ENCODE measurements around the gene PARD3.

Gene PARD3

DNA sequence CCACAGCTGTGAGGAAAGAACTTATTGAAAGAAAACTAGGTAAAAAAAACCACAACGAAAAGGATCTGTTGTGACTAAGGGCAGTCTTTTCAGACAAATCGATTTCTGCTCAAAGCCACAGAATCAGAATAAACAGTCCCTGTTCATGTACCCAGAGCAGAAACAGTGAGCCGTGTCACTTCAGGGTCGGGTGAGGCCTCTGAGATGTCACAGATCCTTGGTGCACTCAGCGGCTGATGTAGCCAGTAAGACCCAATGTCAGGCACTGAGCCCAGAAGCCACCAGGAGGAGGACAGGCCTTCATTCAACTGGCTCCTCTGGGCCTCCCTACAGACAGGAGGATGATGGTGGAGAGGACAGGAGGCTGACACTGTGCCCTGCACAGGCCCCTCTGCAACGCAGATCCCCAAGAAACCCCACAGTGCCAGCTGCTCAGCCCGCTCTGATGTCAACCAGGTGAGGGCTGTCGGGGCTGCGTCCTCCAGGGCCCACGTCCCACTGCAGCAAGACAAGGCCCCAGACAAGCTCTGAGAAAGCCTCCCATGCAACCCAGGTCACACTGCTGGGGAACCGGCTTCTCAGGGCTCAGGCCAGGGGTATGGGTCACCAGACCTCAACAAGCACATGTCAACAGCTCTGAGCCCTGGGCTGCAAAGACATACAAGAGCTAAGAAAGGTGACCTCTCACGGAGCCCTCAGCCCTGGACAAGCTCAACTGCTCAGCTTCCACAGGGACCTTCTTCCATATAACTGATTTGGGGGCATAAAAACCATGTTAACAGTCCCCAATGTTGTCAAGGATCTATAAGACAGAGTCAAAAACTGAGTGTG lies 190.6 kb downstream of the PARD3 start:
- no peak for DNase-seq (ENCODE audit: low read depth in 2 of 2)

DNA sequence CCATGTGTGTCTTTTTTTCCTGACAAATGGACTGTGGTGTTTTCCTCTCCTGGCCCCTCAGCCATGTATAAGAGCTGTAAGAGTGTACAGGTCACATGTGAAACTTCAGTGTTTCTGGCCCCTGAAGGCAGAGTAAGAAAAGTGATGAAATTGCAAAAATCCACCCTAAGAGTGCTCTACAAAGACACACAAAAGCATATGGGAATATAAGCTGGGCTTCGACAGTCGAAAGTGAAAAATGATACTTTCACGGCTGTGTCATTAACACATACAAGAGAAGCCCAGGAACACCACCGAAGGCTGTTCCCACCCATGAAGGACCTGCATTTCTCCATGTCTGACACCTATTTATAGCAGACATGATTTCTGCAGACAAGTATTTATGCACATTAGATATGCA lies 192.2 kb downstream of the PARD3 start:
- DNase-seq (ENCODE audit: low read depth in 2 of 2) = no peak

DNA sequence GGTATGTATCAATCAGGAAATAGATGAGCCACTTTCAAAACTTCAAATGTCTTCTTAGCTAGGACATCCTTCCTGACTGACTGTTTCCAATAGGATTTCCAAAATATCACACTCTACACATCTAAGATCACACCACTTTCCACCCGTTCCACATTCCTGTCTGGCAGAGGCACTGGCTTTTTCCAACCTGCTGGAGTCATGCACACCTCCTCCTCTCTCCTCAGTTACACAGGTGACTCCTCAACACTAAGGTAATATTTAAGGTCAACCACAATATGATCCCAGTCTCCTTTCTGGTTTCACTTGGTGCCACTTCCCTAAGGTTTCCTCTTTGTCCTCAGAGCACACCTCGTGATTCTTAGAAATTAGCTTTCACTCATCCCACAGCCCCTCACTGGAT lies 196.5 kb downstream of the PARD3 start:
- DNase-seq (ENCODE audit: low read depth in 2 of 2) = no peak

GRCh38 chr10:34615770-34616169 lies 199.3 kb downstream of the PARD3 start:
- DNase-seq (ENCODE audit: low read depth in 2 of 2) = no peak

DNA sequence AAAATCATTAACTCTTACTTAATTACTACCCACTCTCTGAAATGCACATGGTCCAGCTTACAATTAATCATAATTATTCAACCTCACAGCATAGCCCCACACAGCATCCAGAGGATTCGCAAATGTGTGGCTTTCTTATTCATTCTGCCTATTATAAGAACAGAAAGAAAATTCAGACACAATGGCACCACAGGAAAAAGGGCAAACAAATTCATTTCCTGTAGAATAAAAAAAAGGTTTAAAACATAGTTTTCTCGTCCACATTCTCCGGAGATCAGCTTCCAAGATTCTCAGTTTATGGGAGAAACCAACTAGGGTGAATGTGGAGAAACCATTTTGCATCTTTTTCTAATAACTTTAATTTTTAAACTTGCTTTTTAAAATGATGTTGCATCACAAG lies 201.6 kb downstream of the PARD3 start:
- DNase-seq (ENCODE audit: low read depth in 2 of 2) = no peak

DNA sequence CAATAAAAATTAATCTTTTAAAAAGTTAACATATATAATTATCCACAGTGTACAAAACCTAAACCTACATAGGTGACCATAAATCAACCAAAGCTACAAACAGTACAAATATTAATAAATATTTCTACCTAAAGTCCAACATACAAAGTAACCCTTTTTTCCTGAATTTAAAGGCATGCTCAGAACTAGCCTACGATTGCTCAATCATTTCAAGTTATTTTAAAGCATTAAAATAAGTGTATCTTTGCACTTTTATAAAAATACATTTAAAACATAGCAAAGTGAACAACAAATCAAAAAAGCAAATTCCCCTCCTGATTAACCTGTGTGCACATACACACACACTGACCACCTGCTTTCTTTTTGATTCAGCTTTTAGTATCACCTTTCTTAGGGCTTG lies 202.2 kb downstream of the PARD3 start:
- DNase-seq (ENCODE audit: low read depth in 2 of 2) = no peak

GRCh38 chr10:34612446-34612845 lies 202.7 kb downstream of the PARD3 start:
- no peak for DNase-seq (ENCODE audit: low read depth in 2 of 2)

DNA sequence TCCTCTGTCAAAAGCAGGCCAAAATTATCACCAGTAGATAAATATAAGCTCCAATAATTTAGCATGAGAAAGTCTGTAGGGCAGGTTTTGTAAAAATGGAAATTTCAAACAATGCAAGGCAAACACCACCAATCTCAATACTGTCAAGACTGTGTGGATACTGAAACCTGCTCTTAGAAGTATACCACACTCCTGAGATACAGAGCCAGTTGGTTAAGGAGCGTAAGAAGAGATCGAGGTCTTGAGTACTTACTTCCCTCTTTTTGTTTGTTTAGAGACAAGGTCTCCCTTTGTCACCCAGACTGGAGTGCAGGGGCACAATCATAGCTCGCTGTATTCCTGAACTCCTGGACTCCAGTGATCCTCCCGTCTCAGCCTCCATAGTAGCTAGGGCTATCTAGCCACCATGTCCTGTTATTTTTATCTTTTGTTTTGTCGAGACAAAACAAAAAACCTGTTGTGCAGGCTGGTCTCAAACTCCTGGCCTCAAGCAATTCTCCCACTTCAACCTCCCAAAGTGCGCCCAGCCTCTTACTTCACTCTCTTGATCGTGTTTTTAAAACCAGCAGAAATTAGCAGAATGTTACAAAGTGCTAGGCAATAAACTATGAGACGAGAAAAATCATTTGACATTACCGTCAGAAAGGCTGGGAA lies 205.7 kb downstream of the PARD3 start:
- DNase-seq (ENCODE audit: low read depth in 2 of 2) = no peak

DNA sequence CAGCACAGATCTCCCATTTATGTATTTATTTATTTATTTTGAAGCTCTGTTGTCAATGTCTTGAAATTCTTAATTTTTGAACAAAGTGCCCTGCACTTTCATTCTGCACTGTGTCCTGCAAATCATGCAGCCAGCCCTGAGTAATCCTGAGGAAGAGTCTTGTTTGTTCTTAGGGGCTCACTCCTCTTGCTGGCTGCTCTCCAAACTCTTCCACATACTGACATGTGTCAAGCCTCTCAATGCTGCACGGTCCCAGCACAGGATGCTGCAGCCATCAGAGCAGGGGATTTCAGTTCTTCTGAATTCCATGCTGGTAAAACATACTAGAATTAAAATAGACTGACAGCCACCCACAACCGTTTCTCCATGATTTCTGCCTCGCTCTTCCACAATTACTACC lies 207.2 kb downstream of the PARD3 start:
- no peak for DNase-seq (ENCODE audit: low read depth in 2 of 2)

- DNase-seq (ENCODE audit: low read depth in 2 of 2) = no peak
Measured at GRCh38 chr10:34606890-34607289, 208.2 kb downstream of the PARD3 start.

DNA sequence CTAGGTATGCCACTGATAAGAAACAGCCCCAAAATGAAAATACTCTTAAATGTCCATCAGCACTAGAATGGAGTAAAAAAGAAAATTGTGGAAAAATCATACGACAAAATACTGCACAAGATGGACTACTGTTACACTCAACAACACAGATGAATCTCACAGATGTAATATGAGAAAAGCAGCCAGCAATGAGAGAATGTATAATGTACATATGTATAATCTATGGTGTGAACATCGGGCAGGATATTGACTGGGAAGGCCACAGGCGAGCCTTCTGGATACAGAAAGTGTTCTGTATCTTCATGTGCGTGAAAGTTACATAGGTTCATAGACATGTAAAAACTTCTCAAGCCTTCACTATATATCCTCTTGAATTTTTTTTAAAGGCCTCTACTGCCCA lies 212.6 kb downstream of the PARD3 start:
- no peak for DNase-seq (ENCODE audit: low read depth in 2 of 2)

DNA sequence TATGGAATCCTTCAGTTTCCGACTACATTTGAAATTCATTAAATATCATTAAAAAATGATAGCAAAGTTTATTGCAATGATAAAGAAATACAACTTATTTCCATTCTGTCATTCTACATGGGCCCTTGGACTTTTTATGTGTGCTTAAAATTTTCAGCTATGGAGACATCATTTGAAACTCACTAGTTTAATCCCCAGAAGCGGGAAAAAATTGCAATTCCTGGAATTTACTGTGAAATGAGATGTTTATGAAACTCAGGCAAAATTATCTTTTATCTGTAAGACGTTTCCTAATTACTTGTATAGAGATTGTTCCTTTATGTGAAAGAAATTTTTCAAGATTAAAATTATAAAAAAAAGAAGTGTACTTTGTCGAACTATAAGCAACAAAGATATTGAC lies 213.4 kb downstream of the PARD3 start:
- DNase-seq (ENCODE audit: low read depth in 2 of 2) = no peak

- no peak for DNase-seq (ENCODE audit: low read depth in 2 of 2)
Measured at GRCh38 chr10:34599026-34599795, 215.9 kb downstream of the PARD3 start.

GRCh38 chr10:34596351-34596750 lies 218.7 kb downstream of the PARD3 start:
- DNase-seq (ENCODE audit: low read depth in 2 of 2) = no peak

- no peak for DNase-seq (ENCODE audit: low read depth in 2 of 2)
Measured at GRCh38 chr10:34593930-34594329, 221.2 kb downstream of the PARD3 start.

- DNase-seq (ENCODE audit: low read depth in 2 of 2) = no peak
Measured at GRCh38 chr10:34593374-34593890, 221.7 kb downstream of the PARD3 start.

DNA sequence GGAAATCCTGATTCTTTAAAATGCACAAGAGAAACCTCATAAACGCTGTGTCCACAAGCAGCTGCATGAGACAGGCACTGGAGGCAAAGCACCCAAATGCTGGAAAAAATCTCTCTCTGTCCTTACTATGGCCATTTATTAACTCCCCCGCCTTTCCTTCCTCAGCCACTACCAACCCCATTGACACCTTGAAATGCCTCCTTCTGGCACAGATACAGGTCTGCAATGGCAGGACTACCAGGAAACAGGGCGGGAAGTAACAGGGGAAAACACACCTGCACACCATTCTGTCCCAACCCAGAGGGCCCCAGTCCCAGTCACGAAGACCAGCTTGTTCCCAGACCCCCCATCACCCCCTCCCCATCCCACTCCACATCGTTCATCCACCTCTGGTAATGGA lies 224.3 kb downstream of the PARD3 start:
- DNase-seq (ENCODE audit: low read depth in 2 of 2) = no peak

DNA sequence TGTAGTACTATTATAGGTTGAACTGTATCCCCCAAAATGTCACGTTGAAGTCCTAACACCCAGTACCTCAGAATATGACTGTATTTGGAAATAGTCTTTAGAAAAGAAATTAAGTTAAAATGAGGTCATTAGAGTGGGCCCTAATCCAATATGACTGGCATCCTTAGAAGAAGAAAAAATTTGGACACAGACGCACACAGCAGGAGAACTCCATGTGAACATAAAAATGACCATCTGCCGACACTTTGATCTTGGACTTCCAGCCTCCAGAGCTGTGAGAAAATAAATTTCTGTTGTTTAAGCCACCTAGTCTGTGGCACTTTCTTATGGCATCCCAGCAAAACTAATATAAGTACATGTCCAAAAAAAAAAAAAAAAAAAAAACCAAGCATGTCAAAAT lies 225.8 kb downstream of the PARD3 start:
- DNase-seq (ENCODE audit: low read depth in 2 of 2) = no peak

DNA sequence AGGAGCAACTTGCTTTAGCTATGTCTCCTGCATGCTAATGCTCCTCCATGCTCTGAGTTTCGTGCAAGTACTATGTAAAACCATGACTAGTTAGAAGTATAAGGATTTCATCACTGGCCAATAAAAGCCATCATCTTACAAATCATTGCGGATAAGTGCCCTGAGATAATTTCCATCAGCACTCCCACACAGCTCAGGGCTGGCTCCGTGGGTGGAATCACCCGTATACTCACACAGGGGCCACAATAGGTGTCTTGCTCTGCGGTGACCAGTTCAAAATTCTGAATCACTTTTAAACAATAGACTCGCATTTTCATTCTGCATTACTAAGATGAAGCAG lies 227.4 kb downstream of the PARD3 start:
- no peak for DNase-seq (ENCODE audit: low read depth in 2 of 2)

DNA sequence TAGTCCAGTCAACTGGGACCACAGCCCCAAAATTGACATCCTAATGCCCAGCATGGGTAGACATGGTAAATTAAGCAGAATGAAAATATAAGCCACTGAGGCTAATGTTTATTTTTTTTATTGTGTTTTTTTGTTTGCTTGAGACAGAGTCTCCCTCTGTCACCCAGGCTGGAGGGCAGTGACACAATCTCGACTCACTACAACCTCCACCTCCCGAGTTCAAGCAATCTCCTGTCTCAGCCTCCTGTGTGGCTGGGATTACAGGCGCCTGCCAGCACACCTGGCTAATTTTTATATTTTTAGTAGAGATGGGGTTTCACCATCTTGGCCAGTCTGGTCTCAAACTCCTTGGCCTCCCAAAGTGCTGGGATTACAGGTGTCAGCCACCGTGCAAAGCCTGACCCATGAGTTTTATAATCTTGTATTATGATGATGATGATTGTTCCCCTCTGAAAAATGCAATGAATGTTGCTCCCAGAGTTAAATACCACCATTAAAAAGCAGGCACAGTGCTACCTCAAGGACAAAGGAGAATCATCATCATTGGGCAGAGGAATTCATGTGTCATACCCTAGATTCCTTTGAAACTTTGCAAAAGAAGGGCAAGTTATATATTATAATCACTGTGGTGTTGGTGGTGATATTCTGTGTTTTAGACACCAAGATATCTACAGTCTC lies 228.0 kb downstream of the PARD3 start:
- DNase-seq (ENCODE audit: low read depth in 2 of 2) = no peak

DNA sequence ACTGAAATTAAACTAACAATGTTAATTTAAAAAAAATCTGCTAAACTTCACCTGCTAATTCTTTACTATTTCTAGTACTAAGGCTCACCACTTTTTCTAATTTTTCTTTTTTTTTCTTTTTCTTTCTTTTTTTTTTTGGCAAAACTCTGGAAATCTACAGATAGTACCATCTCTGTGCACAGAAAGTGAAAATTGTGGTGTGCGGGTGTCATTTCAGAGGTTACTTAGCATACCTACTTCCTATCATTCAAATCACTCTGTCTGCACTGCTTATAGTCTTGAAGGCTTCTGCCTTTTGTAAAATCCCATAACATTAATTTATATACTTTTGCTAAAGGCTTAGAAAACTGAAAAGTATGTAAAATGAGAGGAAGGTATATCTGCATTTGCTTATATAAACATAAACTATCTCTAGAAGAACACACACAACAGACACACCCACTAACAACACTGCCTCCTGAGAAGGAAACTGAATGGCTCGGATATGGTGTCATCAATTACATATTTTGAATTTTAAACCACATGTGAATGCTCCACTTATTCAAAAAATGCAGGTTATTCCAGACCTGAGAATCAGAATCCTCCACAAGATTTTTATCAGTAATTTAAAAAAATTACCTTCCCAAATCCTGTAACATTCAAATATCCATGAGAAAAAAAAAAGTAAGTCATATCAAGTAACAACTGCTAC lies 229.5 kb downstream of the PARD3 start:
- no peak for DNase-seq (ENCODE audit: low read depth in 2 of 2)
